Ramos (cell line): ENCODE measurements around the gene AK2.
"Not testable (repeated sequence)": the region's sequence is repeated elsewhere in the genome, so short reads cannot be mapped to it uniquely, and the experiment has no call there.

ENCODE experiments used
- in situ Hi-C: fragments of 300-500 bp; cut with MboI; formaldehyde crosslinking; loops from one replicate; pipeline ENCODE4 v1.14.3; 2022; ENCODE audit warnings: low sequenced_read_pairs; ENCODE audit not compliant: unreplicated experiment

AK2 gene

DNA sequence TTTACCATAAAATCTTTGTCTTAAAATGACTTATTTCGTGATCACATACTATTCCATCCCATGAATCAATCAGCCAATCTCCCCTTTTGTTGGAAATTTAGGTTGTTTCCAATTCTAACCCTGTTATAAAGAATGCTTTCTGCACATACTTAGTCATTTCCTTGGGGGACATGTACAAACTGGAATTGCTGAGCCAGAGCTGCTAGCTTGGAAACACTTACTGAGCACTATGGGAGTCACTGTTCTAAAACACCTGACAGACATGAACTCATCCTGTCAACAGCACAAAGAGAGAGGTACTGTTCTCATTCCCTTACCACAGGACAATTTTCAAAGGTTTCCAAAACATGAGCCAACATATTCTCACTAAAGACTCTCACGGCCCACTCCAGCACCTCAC is 32.1 kb downstream of the AK2 start:
- in situ Hi-C loops = no loop called here

DNA sequence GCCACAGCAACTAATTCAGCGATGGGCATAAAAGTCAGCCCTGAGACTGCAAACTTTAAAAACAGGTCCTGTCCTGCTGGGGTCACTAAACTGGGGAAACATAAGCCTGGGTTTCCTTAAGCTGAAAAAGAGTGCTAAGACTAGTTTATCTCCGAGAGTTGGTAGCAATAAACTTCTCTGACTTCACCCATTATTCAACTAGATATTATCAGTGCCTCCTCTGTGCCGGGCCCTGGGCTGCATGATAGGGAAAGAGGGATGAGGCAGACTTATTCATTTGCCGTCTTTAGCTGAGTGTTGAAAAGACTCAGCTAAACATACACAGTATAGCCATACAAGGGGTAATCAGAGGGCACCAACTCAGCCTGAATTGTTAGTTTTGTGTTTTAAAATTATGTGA is 33.0 kb downstream of the AK2 start:
- in situ Hi-C loops = no loop called here

DNA sequence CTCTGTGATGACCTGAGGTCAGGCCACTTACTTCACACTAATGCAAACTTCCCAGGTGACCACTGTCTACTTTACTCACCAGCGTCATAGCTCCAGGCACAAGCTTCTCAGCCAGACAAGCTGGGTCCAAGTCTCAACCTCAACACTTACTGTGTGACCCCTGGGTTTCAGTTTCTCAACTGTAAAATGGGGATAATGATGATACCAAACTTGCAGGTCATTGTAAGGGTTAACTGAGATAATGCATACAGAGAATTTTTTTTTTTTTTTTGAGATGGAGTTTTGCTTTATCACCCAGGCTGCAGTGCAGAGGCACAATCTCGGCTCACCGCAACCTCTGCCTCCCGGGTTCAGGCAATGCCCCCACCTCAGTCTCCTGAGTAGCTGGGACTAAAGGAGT is 34.7 kb downstream of the AK2 start:
- in situ Hi-C loops = no loop called here

DNA sequence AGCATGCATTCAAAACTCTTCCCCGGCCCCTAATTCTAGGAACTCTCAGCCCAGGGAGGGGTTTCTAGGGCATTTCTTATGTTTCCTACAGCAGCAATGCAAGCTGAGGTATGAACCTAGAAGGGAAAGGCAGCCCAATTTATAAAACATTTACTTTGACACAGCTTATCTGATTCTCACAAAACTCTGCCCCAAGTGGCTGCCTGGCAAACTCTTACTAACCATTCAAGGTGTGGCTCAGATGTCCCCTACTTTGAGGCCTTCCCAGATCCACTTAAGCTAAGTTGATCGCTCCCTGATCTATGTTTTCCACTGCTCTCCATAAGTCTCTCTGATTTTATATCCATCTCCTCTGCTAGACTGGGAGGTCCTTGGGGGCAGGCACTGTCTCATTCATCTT is 35.4 kb downstream of the AK2 start:
- in situ Hi-C loops = no loop called here

DNA sequence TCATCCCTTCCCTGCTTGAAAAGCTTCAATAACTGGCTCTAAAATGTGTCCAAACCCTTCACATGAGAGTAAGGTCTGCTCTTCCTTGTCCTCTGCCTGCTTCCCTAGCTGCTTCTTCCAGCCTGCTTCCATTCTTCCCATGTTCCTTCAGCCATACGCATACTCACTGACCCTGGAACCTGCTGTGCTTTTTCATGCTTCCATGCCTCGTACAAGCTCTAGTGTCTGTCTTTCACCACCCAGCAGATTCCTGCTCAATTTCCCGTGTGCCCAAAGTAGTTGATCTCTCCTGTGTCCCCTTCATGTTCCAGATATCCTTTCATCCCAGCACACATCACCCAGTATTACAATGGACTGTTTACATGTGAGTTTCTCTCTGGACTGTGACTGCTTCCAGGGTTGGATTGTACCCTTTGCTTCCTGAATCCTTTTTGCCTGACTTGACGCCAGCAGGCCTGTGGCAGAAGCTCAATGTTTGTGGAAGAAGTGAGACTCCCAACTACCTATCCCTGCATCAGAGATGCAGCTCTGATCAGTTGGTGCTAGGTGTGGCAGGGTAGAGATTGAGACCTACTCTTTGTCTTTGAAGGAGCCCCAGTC is 36.2 kb downstream of the AK2 start:
- in situ Hi-C loops = no loop called here

DNA sequence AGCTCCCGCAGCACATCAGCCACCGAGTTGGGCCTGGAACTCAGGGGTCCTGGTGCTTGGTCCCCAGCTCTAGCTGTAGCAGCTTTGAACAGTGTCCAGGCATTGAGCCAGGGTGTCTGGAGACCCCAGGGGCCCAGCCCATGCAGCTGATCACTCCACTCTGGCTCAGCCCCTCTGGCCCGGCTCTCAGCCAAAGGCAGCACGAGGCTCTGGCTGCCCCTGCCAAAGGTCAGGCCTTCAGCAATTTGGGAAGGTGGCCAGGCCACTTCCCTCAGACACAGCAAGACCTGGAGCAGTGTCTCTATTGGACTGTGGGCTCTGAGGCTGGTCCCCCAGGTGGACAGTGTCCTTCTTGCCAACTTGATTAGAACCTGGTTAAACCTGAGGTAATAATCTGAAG is 37.7 kb downstream of the AK2 start:
- in situ Hi-C loops = no loop called here

DNA sequence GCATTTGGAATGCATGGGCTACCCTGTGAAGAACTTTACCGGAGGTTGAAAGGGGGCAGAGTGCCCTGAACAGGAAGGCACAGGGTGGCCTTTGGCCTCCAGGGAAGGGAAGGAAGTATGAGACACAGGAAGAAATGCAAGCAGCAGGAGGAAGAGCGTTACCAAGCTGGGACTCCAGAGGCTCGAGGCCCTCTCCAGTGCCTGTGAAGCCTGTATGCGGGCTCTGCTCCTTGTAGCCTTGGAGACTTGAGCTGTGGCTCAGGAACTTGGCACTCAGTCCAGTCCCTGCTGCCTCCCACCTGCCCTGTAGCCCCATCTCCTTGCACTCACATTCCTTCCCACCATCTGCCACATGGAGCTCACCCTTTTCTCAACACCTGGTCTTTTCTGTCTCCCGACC is 38.6 kb downstream of the AK2 start:
- in situ Hi-C loops = no loop called here

DNA sequence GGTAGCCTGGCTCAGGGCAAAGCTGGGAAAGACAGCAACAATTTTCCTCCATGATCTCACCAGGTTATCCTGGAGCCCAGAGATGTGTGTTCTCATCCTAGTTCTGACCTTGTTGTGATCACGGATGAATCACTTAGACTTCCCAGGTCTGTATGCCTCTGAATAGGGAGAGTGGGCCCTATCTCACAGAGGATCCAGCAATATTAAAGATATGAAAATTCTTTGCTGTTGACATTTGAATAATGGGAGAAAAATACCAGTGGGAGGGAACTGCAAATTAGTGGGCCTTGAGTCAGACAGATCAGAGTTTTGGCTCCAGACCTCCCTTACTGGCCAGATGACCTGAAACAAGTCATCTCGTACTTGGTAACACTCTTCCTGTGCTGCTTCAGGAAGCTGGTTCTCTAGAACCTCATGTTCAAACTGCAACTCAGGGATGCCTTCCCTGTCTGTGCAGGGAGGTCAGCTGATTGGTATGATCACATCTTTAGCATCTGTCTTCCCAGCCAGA is 39.2 kb downstream of the AK2 start:
- in situ Hi-C loops = no loop called here

DNA sequence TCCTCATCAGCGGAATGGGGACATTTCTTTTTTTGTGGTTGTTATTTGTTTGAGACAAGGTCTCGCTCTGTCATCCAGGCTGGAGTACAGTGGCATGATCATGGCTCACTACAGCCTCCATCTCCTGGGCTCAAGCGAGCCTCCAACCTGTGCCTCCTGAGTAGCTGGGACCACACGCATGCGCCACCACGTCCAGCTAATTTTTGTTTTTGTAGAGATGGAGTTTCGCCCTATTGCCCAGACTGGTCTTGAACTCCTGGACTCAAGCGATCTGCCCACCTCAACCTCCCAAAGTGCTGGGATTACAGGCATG is 43.4 kb downstream of the AK2 start:
- in situ Hi-C loops = not testable (repeated sequence)

DNA sequence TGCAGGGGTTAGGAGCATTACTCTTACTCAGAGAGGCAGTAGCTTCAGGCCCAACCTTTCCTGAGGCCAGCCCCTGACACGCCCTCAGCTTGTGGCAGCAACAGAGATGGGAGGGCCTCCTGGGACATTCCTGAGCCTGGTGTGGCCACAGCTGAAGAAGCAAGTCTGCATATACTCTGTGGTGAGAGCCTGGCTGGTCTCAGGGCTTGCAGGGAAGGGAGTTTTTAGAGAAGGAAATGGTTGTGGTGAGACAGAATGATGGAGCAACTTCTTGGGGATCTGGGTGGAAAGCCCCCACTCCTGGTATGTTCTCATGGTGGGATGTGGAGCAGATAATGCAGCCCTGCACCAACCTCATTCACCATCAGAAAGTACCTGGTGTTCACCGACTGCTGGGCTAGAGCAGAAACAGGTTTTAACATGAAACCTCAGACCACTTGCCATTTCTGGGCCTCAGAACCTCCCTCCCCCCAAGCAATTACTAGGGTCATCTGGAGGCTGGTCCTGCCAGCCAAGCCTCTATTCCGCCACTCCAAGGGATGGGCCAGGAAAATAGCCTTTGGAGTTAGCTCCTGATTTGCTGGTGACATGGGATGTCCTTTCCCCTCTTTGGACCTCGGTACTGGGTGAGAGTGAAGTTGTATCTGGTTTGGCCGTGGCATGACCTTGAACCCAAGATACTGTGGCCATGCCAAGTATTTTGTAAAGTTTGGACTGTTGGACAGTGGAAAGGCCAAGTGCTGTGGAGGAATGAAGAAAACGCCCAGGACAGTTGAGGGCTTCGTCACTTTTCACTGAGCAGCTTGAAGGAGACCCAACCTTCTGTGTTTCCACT is 44.0 kb downstream of the AK2 start:
- in situ Hi-C loops = no loop called here

DNA sequence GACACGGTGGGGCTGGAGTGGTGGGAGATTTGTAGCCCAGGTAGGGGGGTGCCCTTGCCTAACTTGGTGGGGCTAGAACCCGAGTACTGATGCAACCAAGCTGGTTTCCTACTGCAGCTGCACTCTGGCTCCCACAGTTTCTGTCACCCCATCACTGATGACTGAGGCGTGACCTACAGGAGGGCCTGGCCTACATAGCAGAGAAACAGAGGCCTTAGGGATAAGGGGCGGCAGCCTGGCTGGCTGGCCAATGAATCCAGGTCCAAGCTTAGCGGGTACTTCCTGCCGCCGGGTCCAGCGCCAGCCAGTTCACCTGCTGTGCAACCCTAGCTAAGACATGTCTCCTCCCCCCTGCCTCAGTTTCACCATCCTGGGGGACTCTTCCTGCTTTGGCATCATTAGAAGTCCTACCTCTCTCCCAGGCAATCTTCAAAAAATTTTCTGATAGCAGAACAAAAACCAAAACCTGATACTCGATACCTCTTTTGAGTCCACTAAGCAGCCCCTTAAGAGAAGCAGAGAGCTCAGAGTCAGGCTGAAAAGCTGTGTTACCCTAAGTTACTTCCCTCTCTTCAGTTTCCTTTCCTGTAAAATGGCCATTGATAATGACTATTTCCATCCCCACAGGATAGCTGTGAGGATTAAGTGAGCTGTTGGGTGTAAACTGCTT is 44.7 kb downstream of the AK2 start:
- in situ Hi-C loops = no loop called here

DNA sequence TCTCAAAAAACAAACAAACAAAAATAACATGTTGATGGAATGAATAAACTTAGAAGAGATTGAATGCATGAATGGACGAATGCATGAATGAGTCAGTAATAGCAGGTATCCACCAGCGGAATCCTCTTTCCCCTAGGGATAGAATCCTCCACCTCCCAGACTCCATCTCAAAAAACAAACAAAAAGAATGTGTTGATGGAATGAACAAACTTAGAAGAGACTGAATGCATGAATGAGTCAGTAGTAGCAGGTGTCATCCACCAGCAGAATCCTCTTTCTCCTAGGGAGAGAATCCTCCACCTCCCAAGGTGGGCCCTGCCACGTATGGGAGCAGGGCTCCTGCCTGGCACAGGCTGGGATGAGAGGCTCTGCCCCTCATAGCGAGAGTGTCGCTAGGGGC is 45.3 kb downstream of the AK2 start:
- in situ Hi-C loops = no loop called here

DNA sequence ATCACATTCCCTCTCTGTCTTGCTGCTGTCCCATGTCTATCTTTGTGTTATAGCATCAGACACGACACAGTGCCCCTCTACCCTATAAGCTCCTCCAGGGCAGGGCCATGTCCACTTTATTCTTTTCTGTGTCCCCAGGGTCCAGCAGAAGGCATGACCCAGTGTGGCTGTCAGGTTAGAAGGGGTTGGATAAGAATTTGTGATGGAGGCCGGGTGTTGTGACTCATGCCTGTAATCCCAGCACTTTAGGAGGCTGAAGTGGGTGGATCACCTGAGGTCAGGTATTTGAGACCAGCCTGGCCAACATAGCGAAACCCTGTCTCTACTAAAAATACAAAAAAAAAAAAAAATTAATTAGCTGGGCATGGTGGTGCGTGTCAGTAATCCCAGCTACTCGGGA is 45.8 kb downstream of the AK2 start:
- in situ Hi-C loops = no loop called here

DNA sequence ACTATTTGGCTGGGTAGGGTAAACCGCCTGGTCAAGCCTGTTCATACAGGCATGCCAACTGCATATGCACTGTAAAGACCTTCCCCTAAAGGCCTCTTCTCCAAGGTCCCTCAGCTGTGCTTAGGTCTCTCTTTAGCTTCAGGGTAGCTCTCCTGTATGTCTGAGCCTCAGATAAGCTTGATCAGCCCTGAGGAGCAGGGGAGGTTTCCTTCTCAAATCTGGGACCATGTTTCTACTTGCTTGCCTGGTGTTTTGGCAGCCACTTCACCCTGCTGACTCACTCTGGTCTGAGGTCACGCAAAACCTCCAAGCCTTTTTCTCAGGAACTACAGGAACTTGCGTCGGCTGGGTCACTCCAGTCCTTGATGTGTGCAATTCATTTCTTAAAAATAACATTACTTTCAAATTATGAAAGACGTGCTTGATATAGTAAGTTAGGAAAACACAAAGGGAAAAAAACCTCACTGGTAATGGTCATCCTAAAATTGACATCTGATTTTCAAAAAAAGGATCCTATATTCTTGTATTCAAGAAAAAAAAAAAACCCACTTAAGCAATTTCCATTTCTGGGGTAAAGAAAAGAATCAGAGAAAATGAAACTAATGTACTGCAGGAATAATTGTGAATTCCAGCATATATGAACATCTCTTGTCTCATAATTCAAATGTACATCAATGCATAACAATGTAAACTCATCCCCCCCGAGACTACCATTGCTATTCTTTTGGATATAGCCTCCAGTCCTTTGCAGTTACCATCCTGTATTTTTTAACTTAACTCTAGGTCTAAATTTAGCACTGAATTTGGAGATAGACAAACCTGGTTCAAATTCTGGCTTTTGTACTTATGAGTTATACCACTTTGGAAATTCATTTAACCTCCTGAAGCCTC is 47.3 kb downstream of the AK2 start:
- in situ Hi-C loops = no loop called here

DNA sequence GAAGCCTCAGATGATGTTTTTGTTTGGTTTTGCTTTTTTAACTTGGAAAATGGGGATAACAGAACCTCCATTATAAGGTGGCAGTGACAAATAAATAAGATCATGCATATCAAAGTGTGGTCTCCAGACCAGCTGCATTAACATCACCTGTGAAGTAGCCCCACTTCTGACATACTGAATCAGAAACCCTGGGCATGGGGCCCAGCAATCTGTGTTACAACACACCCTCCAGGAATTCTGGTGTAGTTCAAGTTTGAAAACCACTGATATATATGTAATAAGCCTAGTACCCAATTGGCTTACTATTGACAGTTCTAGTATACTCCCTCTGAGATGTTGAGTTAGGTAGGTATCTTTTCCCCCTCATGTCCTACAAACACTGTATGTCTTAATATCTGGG is 48.0 kb downstream of the AK2 start:
- in situ Hi-C loops = no loop called here

DNA sequence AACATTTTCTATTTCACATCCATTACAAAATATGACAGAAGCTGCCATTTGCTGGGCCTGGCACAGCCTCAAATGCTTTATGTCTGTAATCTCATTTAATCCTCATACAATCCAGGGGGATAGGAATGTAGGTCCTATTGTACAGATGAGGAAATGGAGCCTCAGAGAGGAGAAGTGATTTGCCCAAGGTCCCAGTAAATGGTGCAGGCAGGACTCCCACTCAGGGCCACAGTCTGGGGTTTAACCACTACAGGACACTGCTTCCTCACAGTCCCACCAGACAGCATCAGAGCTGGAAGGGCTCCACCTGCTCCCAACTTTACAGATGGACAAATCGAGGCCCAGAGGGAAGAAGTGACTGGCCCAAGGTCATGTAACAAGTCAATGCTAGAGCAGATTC is 51.5 kb downstream of the AK2 start:
- in situ Hi-C loops = no loop called here

DNA sequence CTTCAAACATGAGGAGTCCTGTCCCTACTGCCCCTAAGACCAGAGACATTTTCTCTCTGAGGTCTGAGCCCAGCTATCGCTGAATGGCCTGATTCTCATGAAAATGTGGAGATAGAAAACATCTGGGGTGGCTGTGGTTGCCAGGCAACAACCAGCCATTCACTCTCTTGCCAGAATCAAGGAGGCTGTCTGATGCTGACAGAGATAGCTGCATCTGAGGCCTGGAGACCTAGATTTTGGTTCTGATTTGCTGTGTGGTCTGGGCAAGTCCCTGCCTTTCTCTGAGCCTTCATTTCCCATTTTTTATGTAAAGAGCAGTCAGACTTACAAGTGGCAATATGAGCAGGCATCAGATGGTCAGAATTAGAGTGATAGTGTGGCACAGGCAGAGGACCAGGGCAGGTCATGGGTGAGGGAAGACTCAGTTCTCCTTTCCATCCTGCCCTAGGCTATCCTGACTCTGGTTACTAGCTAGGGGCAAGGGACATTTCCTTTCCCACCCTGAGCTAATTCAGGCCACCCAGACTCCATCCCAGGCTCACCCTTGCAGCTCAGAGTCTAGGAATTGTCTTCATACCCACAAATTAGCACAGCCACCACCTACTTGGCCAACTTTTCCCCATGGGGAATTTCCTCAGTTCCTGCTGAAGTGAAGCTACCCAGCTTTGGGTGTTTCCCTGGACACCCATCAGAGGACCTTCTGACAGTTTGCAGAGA is 52.1 kb downstream of the AK2 start:
- in situ Hi-C loops = no loop called here

DNA sequence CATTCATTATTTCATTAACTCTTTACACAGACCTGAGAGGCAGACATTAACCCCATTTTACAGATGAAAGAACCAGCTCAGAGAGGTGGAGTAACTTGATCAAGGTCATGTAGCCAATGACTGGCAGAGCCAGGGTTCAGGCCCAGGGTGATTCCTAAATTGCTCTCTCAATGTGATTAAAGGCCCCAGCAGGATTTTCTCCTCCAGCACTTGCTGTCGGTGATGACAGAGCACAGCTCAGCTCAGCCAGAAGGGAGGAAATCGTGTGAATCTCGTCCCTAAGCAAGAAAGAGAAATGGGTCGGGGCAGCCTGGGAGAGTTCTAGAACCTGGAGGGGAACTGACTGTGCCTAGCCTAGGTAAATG is 52.6 kb downstream of the AK2 start:
- in situ Hi-C loops = no loop called here

DNA sequence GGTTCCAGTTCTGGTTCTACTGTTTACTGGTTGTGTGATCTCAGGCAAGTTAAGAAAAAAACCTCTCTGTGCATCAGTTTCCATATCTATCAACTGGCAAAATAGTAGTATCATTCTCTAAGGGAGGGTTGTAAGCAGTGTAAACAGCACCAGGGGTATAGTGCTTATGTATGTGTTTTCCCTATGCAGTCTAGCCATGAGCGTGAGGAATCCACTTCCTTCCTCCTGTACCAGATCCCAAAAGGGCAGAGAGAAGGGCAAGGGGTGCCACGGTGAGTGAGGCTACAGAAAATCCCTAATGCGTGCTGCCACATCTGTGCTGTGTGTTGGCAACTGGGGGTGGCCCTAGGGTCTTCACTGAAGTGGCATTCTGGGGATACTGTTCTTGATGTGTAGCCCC is 53.7 kb downstream of the AK2 start:
- in situ Hi-C loops = no loop called here
